GM18870 (cell line): ENCODE measurements around the gene PRMT7.

Experiments used
- ATAC-seq: cut with Tn5 transposase; IDR thresholded peaks from one replicate; pipeline ENCODE4 v1.9.1; 2021; ENCODE audit warnings: moderate library complexity; ENCODE audit not compliant: unreplicated experiment

Gene PRMT7

GRCh38 chr16:68345958-68346635, 35.3 kb downstream of the PRMT7 start:
- ATAC-seq = no peak

DNA sequence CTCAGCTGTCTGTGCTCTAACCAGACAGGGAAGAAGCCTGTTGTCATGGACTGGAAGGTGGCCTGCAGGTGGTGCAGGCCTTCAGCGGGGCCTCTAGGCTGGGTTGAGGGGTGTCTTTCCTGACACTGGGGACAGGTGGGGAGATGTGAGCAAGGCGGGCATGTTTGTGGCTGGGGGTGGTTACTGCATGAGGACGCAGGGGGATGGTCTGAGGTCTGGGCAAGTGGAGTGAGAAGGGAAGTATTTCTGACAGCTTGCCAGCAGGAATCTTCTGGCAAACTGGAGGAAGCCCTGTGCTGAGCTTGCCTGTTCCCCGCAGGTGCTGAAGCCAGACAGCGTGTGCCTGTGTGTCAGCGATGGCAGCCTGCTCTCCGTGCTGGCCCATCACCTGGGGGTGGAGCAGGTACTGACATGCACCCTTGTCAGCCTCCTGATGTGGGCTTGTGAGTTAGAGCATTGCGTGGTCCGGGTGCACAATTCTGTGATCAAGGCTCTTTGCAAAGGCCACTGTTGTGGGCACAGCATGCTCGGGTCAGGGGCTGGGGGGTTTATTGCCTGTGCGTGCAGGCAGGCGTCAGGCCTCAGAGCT, 36.2 kb downstream of the PRMT7 start:
- no peak for ATAC-seq

- ATAC-seq = no peak
Observed at GRCh38 chr16:68347605-68348004, 36.8 kb downstream of the PRMT7 start.

GRCh38 chr16:68348639-68349445, 38.0 kb downstream of the PRMT7 start:
- no peak for ATAC-seq

- ATAC-seq = no peak
Observed at GRCh38 chr16:68349838-68350410, 39.1 kb downstream of the PRMT7 start.

GRCh38 chr16:68350813-68351350, 40.1 kb downstream of the PRMT7 start:
- no peak for ATAC-seq

- no peak for ATAC-seq
Observed at GRCh38 chr16:68351463-68351862, 40.6 kb downstream of the PRMT7 start.

DNA sequence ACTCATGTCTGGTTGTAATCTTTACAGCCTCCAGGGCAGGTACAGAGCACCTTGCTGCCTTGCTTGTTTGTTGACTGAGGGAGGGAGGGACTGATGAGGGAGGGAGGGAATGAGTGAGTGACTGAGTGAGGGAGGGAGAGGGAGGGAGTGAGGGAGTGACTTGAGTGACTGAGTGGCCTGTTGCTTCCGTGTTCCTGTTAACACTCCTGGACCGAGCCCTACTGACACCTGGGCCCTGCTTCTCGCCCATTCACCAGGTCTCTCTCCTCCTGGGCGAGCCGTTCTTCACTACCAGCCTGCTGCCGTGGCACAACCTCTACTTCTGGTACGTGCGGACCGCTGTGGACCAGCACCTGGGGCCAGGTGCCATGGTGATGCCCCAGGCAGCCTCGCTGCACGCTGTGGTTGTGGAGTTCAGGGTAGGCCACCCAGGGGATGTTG, 41.2 kb downstream of the PRMT7 start:
- no peak for ATAC-seq

DNA sequence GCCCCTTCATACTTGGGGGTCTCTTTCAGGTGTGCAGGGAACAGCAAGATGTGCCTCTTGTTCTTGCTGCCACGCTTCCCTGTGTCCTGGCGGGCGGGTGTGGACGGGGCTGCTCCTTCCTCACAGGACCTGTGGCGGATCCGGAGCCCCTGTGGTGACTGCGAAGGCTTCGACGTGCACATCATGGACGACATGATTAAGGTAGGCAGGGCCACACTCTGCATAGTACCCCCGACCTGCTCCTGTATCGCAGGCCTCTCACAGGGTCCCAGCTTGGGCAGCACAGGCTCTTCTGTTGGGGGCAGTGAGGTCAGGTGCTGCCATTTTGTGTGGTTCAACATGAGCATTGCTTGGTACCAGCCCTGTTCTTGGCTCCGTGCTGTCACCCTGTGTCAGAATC, 42.5 kb downstream of the PRMT7 start:
- ATAC-seq = no peak

DNA sequence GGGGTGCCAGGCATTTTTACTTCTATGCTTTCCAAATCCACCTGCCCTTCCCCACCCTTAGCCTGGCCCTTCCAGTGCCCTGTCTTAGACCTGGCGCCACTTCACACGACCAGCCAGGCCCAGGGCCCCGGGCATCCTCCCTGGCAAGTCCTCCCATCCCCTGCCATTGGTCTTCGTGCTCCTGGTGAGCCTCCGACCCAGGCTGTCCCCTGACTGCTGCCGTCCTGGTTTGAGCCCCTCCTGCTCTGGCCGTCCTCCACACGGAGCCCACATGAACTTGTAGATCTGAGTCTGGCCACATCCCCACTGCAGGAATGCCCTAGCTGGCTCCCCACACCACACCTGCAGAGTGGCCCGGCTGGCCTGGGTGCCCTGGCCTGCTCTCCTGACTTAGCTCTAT, 44.0 kb downstream of the PRMT7 start:
- no peak for ATAC-seq

- ATAC-seq = peak; percentile 6
Observed at GRCh38 chr16:68355447-68356248, 44.8 kb downstream of the PRMT7 start.

GRCh38 chr16:68356249-68356918, 45.6 kb downstream of the PRMT7 start:
- peak; percentile 79 for ATAC-seq

- no peak for ATAC-seq
Observed at GRCh38 chr16:68356919-68357286, 46.1 kb downstream of the PRMT7 start.

GRCh38 chr16:68357521-68357922, 46.7 kb downstream of the PRMT7 start:
- ATAC-seq = no peak

DNA sequence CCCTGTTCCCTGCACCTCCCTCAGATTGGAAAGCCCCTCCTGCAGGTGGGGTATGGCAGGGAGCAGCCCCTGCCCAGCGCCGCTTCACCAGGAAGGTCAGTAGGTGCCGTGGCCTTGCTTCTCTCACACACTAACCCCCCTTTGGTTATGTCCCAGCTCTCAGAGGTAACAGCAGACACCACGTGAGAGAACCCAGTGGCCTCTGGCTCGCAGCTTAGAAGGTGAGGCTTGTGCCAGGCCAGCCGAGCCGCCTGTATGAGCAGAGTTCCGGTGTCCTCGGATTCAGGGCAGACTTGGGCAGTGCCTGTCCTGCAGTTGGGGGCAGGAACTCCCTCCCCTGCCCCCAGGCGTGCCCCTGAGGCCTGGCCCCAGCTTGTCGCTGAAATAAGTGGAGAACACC, 47.1 kb downstream of the PRMT7 start:
- ATAC-seq = no peak

GRCh38 chr16:68358951-68359350, 48.1 kb downstream of the PRMT7 start:
- ATAC-seq = no peak

DNA sequence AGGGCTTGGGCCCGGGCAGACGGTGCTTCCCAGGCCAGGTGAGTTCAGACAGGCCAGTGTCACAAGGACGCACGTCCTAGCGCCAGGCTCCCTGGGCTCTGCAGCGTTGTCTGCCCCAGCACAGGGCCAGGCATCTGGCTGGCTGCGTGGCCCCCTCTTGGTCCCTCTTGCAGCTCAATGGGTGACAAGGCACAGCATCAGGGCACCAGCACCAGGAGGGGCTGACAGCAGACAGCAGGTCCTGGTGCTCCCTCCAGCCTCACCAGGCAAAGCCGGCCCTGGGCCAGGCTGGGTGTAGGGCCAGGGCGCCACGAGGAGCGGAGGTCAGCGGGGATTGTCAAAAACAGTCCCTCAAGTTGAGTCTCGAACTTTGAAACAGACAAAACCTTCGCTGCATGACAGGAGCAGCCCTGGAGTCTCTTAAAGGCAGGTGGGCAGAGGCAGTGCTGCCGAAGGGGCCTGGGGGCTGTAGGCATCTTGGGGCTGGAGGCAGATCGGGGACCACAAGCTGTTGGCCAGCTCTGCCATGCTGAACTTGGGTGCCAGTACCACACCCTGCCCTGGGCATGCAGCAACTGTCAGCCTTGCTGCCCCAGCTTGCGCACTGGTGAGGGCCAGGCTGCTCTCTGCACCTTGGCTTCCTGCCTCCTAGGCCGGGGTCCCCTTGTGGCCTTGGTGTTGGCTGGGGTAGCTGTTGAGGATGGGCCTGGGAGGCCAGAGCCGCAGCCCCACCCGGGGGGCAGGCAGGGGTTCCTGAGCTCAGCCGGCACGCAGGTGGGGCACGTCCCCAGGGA, 48.8 kb downstream of the PRMT7 start:
- ATAC-seq = no peak

DNA sequence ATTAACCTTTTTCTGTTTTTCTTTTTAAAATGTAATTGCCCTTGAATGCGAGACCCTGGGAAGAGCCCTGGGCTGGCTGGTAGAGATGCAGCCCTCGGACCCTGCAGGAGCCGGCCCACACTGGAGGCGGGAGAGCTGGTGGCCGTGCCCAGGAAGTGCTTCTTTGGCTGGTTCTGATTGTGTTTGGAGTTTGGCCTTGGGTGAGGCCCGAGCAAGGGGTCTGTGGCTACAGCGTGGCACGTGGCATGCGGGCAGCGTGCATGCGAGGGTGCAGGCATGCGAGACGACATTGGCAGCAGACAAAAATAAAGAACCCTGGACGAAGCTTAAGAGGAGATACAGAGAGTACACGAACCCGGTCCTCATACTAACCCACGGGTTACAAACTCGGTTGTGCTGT, 49.7 kb downstream of the PRMT7 start:
- no peak for ATAC-seq

DNA sequence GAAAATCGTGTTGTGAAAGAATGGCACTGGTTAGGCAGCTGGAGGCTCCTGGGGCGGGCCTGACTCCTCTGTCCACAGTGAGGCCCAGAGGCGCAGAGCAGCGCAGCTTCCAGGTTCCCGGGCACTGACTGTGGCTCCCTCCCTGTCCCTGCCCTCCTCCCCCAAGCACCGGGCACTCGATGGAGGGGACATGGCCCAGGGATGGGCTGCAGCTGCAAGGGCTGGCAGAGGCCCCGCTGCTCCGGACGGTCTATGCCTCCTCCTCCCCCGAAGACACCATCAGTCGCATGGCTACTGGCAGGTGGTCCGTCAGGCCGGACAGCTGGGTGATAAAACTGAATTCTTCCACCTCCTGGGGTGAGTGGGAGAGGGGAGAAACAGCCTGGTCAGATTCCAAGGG, 50.1 kb downstream of the PRMT7 start:
- ATAC-seq = no peak
